ENCODE data around the gene NETO2. TPM values are rescaled to one million over a fixed set of nuclear protein-coding genes. Genes with fewer than 3 reads are reported as not detected.

The NETO2 gene
- total RNA-seq, 1 experiment from 2014 or later = 28.6 TPM

DNA sequence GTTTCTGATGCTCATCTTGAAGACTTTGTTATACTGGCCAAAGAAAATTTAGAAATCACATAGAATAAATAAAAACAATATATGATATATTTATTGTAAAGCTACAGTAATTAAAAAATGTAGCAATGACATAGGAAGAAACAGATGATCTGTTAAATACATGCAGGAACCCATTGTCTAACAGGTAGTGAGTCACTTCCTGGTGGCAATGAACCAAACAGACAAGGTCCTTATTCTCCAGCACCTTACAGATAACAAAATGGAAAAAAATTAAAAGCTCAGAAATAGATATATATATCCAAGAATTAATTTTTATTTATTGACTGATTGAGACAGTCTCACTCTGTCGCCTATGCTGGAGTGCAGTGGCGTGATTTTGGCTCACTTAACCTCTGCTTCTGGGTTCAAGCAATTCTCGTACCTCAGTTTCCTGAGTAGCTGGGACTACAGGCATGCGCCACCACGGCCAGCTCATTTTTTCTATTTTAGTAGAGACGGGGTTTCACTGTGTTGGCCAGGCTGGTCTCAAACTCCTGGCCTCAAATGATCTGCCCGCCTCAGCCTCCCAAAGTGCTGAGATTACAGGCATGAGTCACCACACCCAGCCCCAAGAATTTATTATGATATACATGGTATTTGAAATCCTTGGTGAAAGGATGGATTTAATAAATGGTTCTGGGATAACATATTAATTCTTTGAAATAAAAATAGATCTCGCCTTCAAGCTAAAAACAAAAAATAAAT is 7.5 kb downstream of the NETO2 start:
- H2AFZ ChIP-seq (ENCODE audit: low read length) = no peak overlapping the region
- H3K4me2 ChIP-seq (ENCODE audit: insufficient read depth, insufficient read length, low read length) = no peak overlapping the region
- DNase-seq = no peak
- no peak overlapping the region for H3K9ac ChIP-seq (ENCODE audit: extremely low read depth, insufficient read length, low read length)
- no peaks in the 10 kb centered on the region for H3K4me1 ChIP-seq (ENCODE audit: insufficient read depth, low read length)
- no peak overlapping the region for H2AK5ac ChIP-seq (ENCODE audit: insufficient read length, low read length)
- no peak overlapping the region for H2BK5ac ChIP-seq (ENCODE audit: insufficient read length, low read length)
- no peak overlapping the region for H2BK120ac ChIP-seq (ENCODE audit: low read depth, low read length, poor library complexity, severe bottlenecking)
- H2BK20ac ChIP-seq (ENCODE audit: low read depth, low read length, poor library complexity, severe bottlenecking) = no peak overlapping the region
- H4K91ac ChIP-seq (ENCODE audit: insufficient read length, low read depth, low read length) = no peak overlapping the region
- no peaks in the 10 kb centered on the region for H3K23me2 ChIP-seq (ENCODE audit: insufficient read length, low read depth, low read length, poor library complexity, severe bottlenecking)
- no peak overlapping the region for H3K14ac ChIP-seq (ENCODE audit: insufficient read depth, low read length)
- H3K27ac Mint-ChIP-seq = no peak overlapping the region; a peak in 1 of 7 replicates
- H4K5ac ChIP-seq (ENCODE audit: insufficient read length, low read depth, low read length) = no peak overlapping the region
- no peak overlapping the region for H3K23ac ChIP-seq (ENCODE audit: insufficient read length, low read depth, low read length)
- no peaks in the 10 kb centered on the region for H3K27me3 ChIP-seq (ENCODE audit: insufficient read depth, low read length)
- H3K18ac ChIP-seq (ENCODE audit: insufficient read length, low read depth, low read length) = no peak overlapping the region
- peaks cover 11 to 16% of the 10 kb centered on the region in 2 experiments for H3K4me1 Mint-ChIP-seq
- no peaks in the 10 kb centered on the region for H4K20me1 ChIP-seq (ENCODE audit: control insufficient read depth, insufficient read depth, insufficient read length)
- no peaks in the 10 kb centered on the region for H3K9me3 ChIP-seq (ENCODE audit: control insufficient read depth, low read depth, low read length)
- H3K79me1 ChIP-seq (ENCODE audit: insufficient read depth, low read depth, low read length, poor library complexity, severe bottlenecking) = peaks cover 7% of the 10 kb centered on the region
- no peaks in the 10 kb centered on the region for H3K9me3 Mint-ChIP-seq
- H3K27me3 Mint-ChIP-seq (ENCODE audit: low read depth) = no peaks in the 10 kb centered on the region
- no peak overlapping the region for H2BK12ac ChIP-seq (ENCODE audit: insufficient read length, low read depth, low read length)
- WGBS (ENCODE audit: extremely low coverage, insufficient read length, low lambda C conversion rate) = no CpG with 5 or more reads among the region's 8 CpGs
- H3K4ac ChIP-seq (ENCODE audit: low read depth, low read length) = no peak overlapping the region
- no peak overlapping the region for H4K8ac ChIP-seq (replicated peaks; ENCODE audit: insufficient read length, low read depth, low read length)
- H3T11ph ChIP-seq (ENCODE audit: low read length) = no peak overlapping the region
- H3K36me3 Mint-ChIP-seq (ENCODE audit: insufficient read depth in 1 of 3, low read depth in 3 of 3) = no peaks in the 10 kb centered on the region
- TF ChIP-seq, protein P1, sequence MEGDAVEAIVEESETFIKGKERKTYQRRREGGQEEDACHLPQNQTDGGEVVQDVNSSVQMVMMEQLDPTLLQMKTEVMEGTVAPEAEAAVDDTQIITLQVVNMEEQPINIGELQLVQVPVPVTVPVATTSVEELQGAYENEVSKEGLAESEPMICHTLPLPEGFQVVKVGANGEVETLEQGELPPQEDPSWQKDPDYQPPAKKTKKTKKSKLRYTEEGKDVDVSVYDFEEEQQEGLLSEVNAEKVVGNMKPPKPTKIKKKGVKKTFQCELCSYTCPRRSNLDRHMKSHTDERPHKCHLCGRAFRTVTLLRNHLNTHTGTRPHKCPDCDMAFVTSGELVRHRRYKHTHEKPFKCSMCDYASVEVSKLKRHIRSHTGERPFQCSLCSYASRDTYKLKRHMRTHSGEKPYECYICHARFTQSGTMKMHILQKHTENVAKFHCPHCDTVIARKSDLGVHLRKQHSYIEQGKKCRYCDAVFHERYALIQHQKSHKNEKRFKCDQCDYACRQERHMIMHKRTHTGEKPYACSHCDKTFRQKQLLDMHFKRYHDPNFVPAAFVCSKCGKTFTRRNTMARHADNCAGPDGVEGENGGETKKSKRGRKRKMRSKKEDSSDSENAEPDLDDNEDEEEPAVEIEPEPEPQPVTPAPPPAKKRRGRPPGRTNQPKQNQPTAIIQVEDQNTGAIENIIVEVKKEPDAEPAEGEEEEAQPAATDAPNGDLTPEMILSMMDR (conservative IDR thresholded peaks at IDR 0.05) = no peak
- no peak overlapping the region for H3K56ac ChIP-seq (ENCODE audit: insufficient read length, low read depth, low read length)
- no peak overlapping the region for H3K4me3 Mint-ChIP-seq
- no peak overlapping the region for H3K27ac ChIP-seq (ENCODE audit: insufficient read length, low read depth, low read length)
- peaks cover 1% of the 10 kb centered on the region; the same call in 1 of the 2 replicates for H3K79me2 ChIP-seq (ENCODE audit: insufficient read depth, low read length)
- no peak overlapping the region for H2BK15ac ChIP-seq (ENCODE audit: low read depth, low read length)

Measured in H9 (cell line).